Nephron progenitor cell (in vitro differentiated cells): ENCODE measurements around the gene ABCE1.

ENCODE experiments used
- DNase-seq: peaks from one replicate; pipeline ENCODE4 v3.0.0; 2021
- H3K27ac Mint-ChIP-seq: 2 replicates; pipeline ENCODE4 v1.8.0; 2021; ENCODE audit warnings: mild to moderate bottlenecking, moderate library complexity, mixed read lengths
- H3K27me3 Mint-ChIP-seq: 2 replicates; pipeline ENCODE4 v1.8.0; 2021; ENCODE audit warnings: mild to moderate bottlenecking, low read depth, mixed read lengths; ENCODE audit not compliant: poor library complexity
- H3K36me3 Mint-ChIP-seq: 2 replicates; pipeline ENCODE4 v1.8.0; 2021; ENCODE audit warnings: low read depth, mixed read lengths
- H3K4me1 Mint-ChIP-seq: 2 replicates; pipeline ENCODE4 v1.8.0; 2021; ENCODE audit warnings: mixed read lengths
- H3K4me3 Mint-ChIP-seq: 2 replicates; pipeline ENCODE4 v1.8.0; 2021; ENCODE audit warnings: mild to moderate bottlenecking, moderate library complexity, mixed read lengths
- H3K9me3 Mint-ChIP-seq: 2 replicates; pipeline ENCODE4 v1.8.0; 2021; ENCODE audit warnings: mild to moderate bottlenecking, moderate library complexity, mixed read lengths
- CTCF ChIP-seq: fragments of 200-600 bp; sonication (generic); IDR thresholded peaks from 2 replicates; pipeline ENCODE4 v1.5.0; 2021; ENCODE audit warnings: antibody characterized with exemption

Gene ABCE1

GRCh38 chr4:145076469-145076855, 21.6 kb upstream of the ABCE1 start:
- Mint-ChIP-seq H3K36me3 (peaks cover 69% of the 10 kb centered on the region), H3K27ac (no peak overlapping the region), H3K4me3 (no peak overlapping the region), H3K4me1 (no peaks in the 10 kb centered on the region), H3K9me3 (peaks cover 39% of the 10 kb centered on the region), H3K27me3 (no peaks in the 10 kb centered on the region)
- no peak for TF ChIP-seq CTCF
- DNase-seq, result no peak

GRCh38 chr4:145081756-145082155, 16.4 kb upstream of the ABCE1 start:
- TF ChIP-seq CTCF, result no peak
- Mint-ChIP-seq H3K4me1 (no peaks in the 10 kb centered on the region), H3K36me3 (peaks cover 90% of the 10 kb centered on the region), H3K4me3 (no peak overlapping the region), H3K9me3 (peaks cover 32% of the 10 kb centered on the region), H3K27me3 (no peaks in the 10 kb centered on the region), H3K27ac (no peak overlapping the region)
- DNase-seq, result no peak

- no peak for DNase-seq
- H3K27me3 Mint-ChIP-seq, result no peaks in the 10 kb centered on the region
- no peak overlapping the region for H3K4me3 Mint-ChIP-seq
- H3K9me3 Mint-ChIP-seq, result peaks cover 11% of the 10 kb centered on the region
- H3K4me1 Mint-ChIP-seq, result no peaks in the 10 kb centered on the region
- H3K27ac Mint-ChIP-seq, result peak overlapping the region; percentile 41
- no peak for TF ChIP-seq CTCF
- peaks cover 90% of the 10 kb centered on the region for H3K36me3 Mint-ChIP-seq
Observed at GRCh38 chr4:145083891-145084605, 14.1 kb upstream of the ABCE1 start.

GRCh38 chr4:145090380-145090779, 7.7 kb upstream of the ABCE1 start:
- H3K9me3 Mint-ChIP-seq, result peaks cover 31% of the 10 kb centered on the region
- no peak for TF ChIP-seq CTCF
- H3K4me1 Mint-ChIP-seq, result no peaks in the 10 kb centered on the region
- H3K27ac Mint-ChIP-seq, result no peak overlapping the region
- H3K27me3 Mint-ChIP-seq, result peaks cover 3% of the 10 kb centered on the region
- H3K36me3 Mint-ChIP-seq, result peaks cover 90% of the 10 kb centered on the region
- H3K4me3 Mint-ChIP-seq, result no peak overlapping the region
- DNase-seq, result no peak

- DNase-seq, result no peak
- H3K27me3 Mint-ChIP-seq, result peaks cover 3% of the 10 kb centered on the region
- H3K9me3 Mint-ChIP-seq, result peaks cover 33% of the 10 kb centered on the region
- no peak overlapping the region for H3K27ac Mint-ChIP-seq
- peaks cover 69% of the 10 kb centered on the region for H3K36me3 Mint-ChIP-seq
- peaks cover 7% of the 10 kb centered on the region for H3K4me1 Mint-ChIP-seq
- H3K4me3 Mint-ChIP-seq, result no peak overlapping the region
- no peak for TF ChIP-seq CTCF
Observed at GRCh38 chr4:145093638-145094037, 4.5 kb upstream of the ABCE1 start.

GRCh38 chr4:145097331-145097820, 735 bp upstream of the ABCE1 start:
- peaks cover 19% of the 10 kb centered on the region for H3K4me1 Mint-ChIP-seq

More at GRCh38 chr4:145097331-145097820, 735 bp upstream of the ABCE1 start:
- no peak for DNase-seq
- Mint-ChIP-seq H3K27ac (peak overlapping the region; percentile 100), H3K9me3 (peaks cover 32% of the 10 kb centered on the region), H3K36me3 (peaks cover 37% of the 10 kb centered on the region), H3K4me3 (peak overlapping the region; percentile 94), H3K27me3 (no peaks in the 10 kb centered on the region)
- TF ChIP-seq CTCF, result no peak
